HG03558 (cell line): ENCODE results near the gene MRPL27.

ENCODE experiments used
- ATAC-seq: cut with Tn5 transposase; IDR thresholded peaks from one replicate; pipeline ENCODE4 v1.9.1; 2021; ENCODE audit warnings: moderate number of reproducible peaks; ENCODE audit not compliant: unreplicated experiment; ENCODE audit errors: extremely low read depth

Gene MRPL27

GRCh38 chr17:50361561-50362480 lies 11.2 kb downstream of the MRPL27 start:
- ATAC-seq: no peak

- ATAC-seq: no peak
Measured at GRCh38 chr17:50360486-50361115, 12.4 kb downstream of the MRPL27 start.

GRCh38 chr17:50359998-50360461 lies 13.0 kb downstream of the MRPL27 start:
- ATAC-seq: no peak

GRCh38 chr17:50359005-50359699 lies 13.8 kb downstream of the MRPL27 start:
- ATAC-seq: no peak

DNA sequence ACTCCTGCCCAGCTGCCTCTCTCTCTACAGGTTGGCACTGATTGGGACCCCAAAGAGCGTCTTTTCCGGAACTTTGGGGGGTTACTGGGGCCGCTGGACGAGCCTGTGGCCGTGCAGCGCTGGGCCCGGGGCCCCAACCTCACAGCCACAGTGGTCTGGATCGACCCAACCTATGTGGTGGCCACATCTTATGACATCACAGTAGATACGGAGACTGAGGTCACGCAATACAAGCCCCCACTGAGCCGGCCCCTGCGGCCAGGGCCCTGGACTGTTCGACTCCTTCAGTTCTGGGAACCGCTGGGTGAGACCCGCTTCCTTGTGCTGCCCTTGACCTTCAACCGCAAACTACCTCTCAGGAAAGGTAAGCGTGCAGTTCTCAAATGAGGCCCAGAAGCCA lies 14.8 kb downstream of the MRPL27 start:
- no peak for ATAC-seq

DNA sequence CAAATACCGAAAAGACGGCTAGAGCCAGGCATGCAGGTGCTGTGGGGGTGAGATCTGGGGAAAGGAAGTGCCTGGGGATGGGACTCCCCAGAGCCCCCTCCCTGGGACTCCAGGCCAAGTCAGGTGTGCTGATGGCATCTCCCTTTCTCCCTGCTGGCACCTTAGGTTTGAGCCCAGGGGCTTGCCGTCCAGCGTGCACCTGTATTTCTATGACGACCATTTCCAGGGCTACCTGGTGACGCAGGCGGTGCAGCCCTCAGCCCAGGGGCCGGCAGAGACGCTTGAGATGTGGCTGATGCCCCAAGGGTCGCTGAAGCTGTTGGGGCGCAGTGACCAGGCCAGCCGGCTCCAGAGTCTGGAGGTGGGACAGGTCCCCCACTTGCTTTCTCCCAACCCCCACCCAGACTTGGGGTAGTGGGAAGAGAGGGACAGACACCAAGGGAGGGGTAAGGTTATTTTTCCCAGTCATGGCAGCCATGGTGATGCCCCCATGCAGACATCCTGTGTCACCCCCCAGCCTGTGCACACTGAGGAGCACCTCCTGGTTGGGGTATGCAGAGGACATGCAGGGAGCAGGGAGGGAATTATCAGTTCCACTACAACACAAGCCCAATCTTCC lies 16.0 kb downstream of the MRPL27 start:
- ATAC-seq: no peak

GRCh38 chr17:50356418-50356817 lies 16.6 kb downstream of the MRPL27 start:
- no peak for ATAC-seq

- no peak for ATAC-seq
Measured at GRCh38 chr17:50355701-50356341, 17.2 kb downstream of the MRPL27 start.

GRCh38 chr17:50355336-50355700 lies 17.7 kb downstream of the MRPL27 start:
- ATAC-seq: no peak

DNA sequence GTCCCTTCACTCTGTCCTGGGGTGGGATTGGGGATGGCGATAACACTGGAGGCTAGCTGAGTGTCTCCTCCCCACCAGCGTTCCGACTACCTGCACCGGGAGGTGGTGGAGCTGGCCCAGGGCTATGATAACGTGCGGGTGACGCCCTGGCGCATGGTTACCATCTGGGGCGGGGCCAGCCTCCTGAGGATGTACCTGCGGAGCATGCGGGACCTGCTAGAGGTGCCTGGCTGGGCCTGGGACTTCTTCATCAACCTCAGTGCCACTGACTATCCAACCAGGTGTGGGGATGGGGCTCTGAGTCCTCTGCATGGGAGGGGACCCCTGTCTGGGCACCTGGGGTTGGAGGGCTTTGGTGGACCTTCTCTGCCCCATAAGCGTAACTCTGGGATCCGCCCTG lies 18.2 kb downstream of the MRPL27 start:
- ATAC-seq: no peak

DNA sequence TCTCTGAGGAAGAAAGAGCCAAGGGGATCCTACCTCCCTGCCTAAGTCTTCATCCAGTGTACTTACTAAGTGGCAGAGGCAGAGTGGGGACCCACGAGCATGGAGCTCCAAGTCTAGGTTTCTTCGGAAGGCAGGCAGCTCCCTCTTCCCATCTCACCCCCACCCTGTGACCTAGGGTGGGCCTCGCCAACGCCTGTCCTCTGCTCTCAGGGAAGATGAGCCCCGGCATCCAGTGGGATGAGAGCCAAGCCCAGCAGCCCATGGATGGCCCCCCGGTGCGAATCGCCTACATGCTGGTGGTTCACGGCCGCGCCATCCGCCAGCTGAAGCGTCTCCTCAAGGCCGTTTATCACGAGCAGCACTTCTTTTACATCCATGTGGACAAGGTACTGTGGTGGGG lies 18.8 kb downstream of the MRPL27 start:
- no peak for ATAC-seq

DNA sequence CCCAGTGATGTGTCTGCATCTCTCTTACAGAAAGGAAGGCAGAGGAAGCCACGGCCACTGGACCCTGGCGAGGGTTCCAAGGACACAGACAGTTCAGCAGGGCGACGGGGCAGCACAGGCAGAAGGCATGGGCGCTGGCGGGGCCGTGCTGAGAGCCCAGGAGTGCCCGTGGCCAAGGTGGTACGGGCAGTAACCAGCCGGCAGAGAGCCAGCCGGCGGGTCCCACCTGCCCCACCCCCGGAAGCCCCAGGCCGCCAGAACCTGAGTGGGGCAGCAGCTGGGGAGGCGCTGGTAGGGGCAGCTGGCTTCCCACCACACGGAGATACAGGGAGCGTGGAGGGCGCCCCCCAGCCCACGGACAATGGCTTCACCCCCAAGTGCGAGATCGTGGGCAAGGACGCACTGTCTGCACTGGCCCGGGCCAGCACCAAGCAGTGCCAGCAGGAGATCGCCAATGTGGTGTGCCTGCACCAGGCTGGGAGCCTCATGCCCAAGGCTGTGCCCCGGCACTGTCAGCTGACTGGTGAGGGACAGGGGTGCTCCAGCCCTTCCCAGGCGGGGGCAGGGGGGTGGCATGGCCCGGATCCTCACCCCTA lies 19.3 kb downstream of the MRPL27 start:
- ATAC-seq: no peak

- no peak for ATAC-seq
Measured at GRCh38 chr17:50352693-50353599, 20.0 kb downstream of the MRPL27 start.

- ATAC-seq: no peak
Measured at GRCh38 chr17:50352072-50352692, 20.8 kb downstream of the MRPL27 start.

DNA sequence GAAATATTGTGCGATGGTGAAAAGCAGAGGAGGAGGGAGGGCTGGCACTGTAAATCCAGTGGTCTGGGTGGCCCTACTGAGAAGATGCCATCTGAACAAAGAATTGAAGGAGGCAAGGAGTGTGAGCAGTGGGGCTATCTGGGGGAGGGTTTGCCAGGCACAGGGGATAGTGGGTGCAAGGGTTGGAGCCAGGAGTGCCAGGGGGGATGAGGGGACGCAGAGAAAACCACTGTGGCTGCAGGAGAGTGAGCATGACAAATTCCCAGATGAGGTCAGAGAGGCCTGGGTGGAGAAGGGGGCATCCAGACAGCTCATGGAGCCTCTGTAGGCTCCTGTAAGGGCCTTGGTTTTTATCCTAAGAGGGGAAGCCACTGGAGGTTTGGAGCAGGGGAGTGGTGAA lies 22.3 kb downstream of the MRPL27 start:
- no peak for ATAC-seq

- no peak for ATAC-seq
Measured at GRCh38 chr17:50349243-50349600, 23.8 kb downstream of the MRPL27 start.

DNA sequence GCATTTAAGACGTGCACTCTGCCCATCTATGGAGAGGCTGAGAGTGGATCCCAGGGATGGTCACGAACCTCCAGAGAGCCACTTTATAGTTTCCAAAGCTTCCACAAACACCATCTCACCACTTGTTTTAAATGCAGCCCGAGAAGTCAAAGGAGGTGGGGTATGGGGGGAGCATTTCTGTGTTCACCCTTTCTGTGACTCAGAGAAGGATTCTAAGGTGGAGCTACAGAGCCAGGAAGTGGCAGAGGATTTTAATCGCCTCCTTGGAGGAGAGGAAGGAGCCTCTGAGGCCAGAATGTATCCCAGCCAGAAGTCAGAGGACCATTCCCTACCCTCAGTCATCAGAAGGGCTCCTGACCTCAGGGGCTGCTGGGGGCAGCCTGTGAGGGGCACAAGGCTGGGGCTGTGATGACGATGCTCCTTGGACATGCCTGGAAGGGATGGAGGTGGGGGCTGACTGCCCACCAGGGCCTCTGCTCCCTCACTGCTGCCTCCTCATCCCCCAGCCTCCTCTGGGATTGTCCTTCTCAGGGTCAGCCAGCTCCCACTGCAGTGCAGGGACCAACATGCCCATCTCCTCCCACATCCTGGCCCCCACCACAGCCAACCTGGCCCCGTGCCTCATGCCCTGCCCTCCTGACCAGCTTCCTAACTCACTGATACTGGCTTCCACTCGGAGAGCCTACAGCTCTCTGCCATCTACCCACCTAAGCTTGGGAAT lies 24.3 kb downstream of the MRPL27 start:
- no peak for ATAC-seq

DNA sequence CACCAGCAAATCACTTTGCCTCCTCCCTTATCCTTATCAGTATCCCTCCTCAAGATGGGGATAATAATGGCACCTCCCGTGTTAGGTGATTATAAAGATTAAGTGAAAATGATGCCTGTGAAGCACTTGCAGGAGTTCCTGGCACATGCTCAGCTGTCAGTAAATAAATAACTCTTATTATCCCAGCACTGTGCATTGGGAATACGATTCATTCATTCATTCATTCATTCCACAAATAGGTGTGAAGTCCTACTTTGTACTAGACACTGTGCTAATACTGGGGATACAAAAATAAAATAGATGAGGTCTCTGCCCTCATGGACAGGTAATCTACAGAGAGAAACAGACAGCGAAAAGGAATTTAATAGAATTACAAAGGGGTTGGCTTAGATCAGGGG lies 25.1 kb downstream of the MRPL27 start:
- no peak for ATAC-seq
